Trophoblast cell (in vitro differentiated cells and primary cell): Measurements from ENCODE around the gene HRH3.
A peak's percentile ranks its signal among the peaks of the same experiment; 100 is the strongest.

Experiments
- DNase-seq, 2 donors: peaks; one replicate each; pipeline ENCODE4 v3.0.0-alpha.2; 2016
- H2AFZ ChIP-seq: 2 replicates; pipeline ENCODE4 v1.6.1; 2013; ENCODE audit warnings: low read length, moderate library complexity, mild to moderate bottlenecking; ENCODE audit not compliant: insufficient read depth, poor library complexity
- H2AK5ac ChIP-seq: 2 replicates; pipeline ENCODE4 v1.6.1; 2013; ENCODE audit warnings: mild to moderate bottlenecking, low read length
- H2BK120ac ChIP-seq: 2 replicates; pipeline ENCODE4 v1.6.1; 2013; ENCODE audit warnings: low read length, mild to moderate bottlenecking, moderate library complexity; ENCODE audit not compliant: insufficient read depth, poor library complexity
- H2BK12ac ChIP-seq: 2 replicates; pipeline ENCODE4 v1.6.1; 2013; ENCODE audit warnings: mild to moderate bottlenecking, low read length, moderate library complexity
- H2BK5ac ChIP-seq: 2 replicates; pipeline ENCODE4 v1.6.1; 2013; ENCODE audit warnings: low read length, low read depth, moderate library complexity, mild to moderate bottlenecking; ENCODE audit not compliant: poor library complexity
- H3K14ac ChIP-seq: 2 replicates; pipeline ENCODE4 v1.6.1; 2013; ENCODE audit warnings: mild to moderate bottlenecking, low read length
- H3K18ac ChIP-seq: 2 replicates; pipeline ENCODE4 v1.6.1; 2013; ENCODE audit warnings: mild to moderate bottlenecking, low read length
- H3K23ac ChIP-seq: 2 replicates; pipeline ENCODE4 v1.6.1; 2013; ENCODE audit warnings: low read length
- H3K27ac ChIP-seq: 2 replicates; pipeline ENCODE4 v1.5.1; 2013; ENCODE audit warnings: low read depth, mild to moderate bottlenecking, inconsistent platforms, low read length, moderate library complexity
- H3K27me3 ChIP-seq: 2 replicates; pipeline ENCODE4 v1.6.1; 2013; ENCODE audit warnings: inconsistent platforms, mild to moderate bottlenecking, low read length, moderate library complexity; ENCODE audit not compliant: insufficient read depth
- H3K36me3 ChIP-seq, 2 experiments: 1 replicate in 1 of 2; 2 replicates in 1 of 2; pipeline ENCODE4 v1.6.1; 2013; ENCODE audit warnings: low read length in 2 of 2, mild to moderate bottlenecking in 2 of 2, moderate library complexity in 1 of 2; ENCODE audit not compliant: insufficient read depth in 2 of 2, control insufficient read depth in 1 of 2
- H3K4ac ChIP-seq: 2 replicates; pipeline ENCODE4 v1.6.1; 2013; ENCODE audit warnings: low read depth, mild to moderate bottlenecking, low read length, moderate library complexity
- H3K4me1 ChIP-seq, 2 experiments: 1 replicate in 1 of 2; 2 replicates in 1 of 2; pipeline ENCODE4 v1.6.1; 2013; ENCODE audit warnings: low read length in 2 of 2, mild to moderate bottlenecking in 2 of 2, moderate library complexity in 1 of 2; ENCODE audit not compliant: insufficient read depth in 2 of 2, control insufficient read depth in 1 of 2
- H3K4me2 ChIP-seq: 2 replicates; pipeline ENCODE4 v1.6.1; 2013; ENCODE audit warnings: inconsistent platforms, mild to moderate bottlenecking, low read length, moderate library complexity
- H3K4me3 ChIP-seq: 2 replicates; pipeline ENCODE4 v1.5.1; 2013; ENCODE audit warnings: mild to moderate bottlenecking, low read depth, low read length, inconsistent platforms
- H3K79me1 ChIP-seq: one replicate; pipeline ENCODE4 v1.6.1; 2013; ENCODE audit warnings: low read length
- H3K79me2 ChIP-seq: 2 replicates; pipeline ENCODE4 v1.6.1; 2013; ENCODE audit warnings: low read length, mild to moderate bottlenecking; ENCODE audit not compliant: control insufficient read depth, insufficient read depth, poor library complexity
- H3K9ac ChIP-seq: 2 replicates; pipeline ENCODE4 v1.6.1; 2013; ENCODE audit warnings: mild to moderate bottlenecking, low read length
- H3K9me3 ChIP-seq: 2 replicates; pipeline ENCODE4 v1.6.1; 2013; ENCODE audit warnings: low read depth, mild to moderate bottlenecking, control low read depth, inconsistent platforms, low read length; ENCODE audit not compliant: insufficient read depth
- H4K12ac ChIP-seq: 2 replicates; pipeline ENCODE4 v1.6.1; 2013; ENCODE audit warnings: low read depth, mild to moderate bottlenecking, low read length, moderate library complexity
- H4K8ac ChIP-seq: 2 replicates; pipeline ENCODE4 v1.6.1; 2013; ENCODE audit warnings: low read depth, mild to moderate bottlenecking, low read length, moderate library complexity
- H4K91ac ChIP-seq: one replicate; pipeline ENCODE4 v1.6.1; 2013; ENCODE audit warnings: low read depth, mild to moderate bottlenecking, low read length, moderate library complexity
- WGBS: extraction: QIAGEN DNeasy Blood & Tissue Kit; methylation state at CpG from one replicate; pipeline ENCODE4 v1.1.7; 2013; ENCODE audit warnings: missing lambda C conversion rate; ENCODE audit not compliant: insufficient read length, insufficient coverage; ENCODE audit errors: extremely low coverage; 5-methylcytosine and 5-hydroxymethylcytosine counted together

Gene HRH3

DNA sequence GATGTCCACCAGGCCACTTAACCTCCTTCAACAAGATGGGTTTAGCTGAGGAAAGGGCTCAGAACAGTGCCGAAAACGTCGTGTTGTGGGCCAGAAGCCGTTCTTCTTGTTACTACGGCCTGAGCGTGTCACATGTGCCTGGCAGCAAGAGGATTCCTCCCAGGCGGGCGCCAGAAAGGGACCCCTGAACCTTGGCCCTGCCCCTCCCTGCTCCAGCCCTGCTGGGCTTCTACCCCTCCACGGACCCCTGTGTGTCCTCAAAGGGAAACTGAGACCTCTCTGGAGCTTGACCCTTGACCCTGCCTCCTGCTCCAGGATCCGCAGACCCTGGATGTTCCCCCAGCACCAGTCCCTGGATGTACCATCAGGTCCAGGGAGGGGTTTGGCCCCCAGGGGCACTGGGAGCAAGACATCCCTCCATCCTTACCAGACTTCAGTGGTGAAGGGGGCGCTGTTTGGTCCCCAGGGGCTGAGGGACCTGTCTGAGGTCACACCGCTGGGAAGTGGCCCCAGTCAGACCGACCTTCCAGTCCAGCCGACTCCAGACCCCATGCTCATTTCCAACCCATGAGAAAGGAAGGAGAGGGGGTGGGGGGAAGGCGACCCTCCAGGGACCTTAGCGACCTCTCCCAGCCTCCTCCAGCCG, 10.1 kb downstream of the HRH3 start:
- no CpG with 5 or more reads among the region's 17 CpGs for WGBS
- Histone ChIP-seq H3K4me3 (no peak overlapping the region), H4K91ac (no peak overlapping the region), H4K12ac (no peak overlapping the region), H2AK5ac (no peak overlapping the region), H4K8ac (no peak overlapping the region), H3K4ac (no peak overlapping the region), H2BK120ac (no peak overlapping the region), H3K4me2 (no peak overlapping the region), H3K4me1 (no peaks in the 10 kb centered on the region), H2BK12ac (no peak overlapping the region), H3K14ac (no peak overlapping the region), H3K79me1 (no peaks in the 10 kb centered on the region), H3K23ac (no peak overlapping the region), H3K18ac (no peak overlapping the region), H2AFZ (no peak overlapping the region), H3K27me3 (no peaks in the 10 kb centered on the region), H3K27ac (no peak overlapping the region), H2BK5ac (no peak overlapping the region), H3K36me3 (no peaks in the 10 kb centered on the region), H3K9ac (no peak overlapping the region), H3K9me3 (peaks cover 3% of the 10 kb centered on the region), H3K79me2 (no peaks in the 10 kb centered on the region)
- DNase-seq, result no peak

DNA sequence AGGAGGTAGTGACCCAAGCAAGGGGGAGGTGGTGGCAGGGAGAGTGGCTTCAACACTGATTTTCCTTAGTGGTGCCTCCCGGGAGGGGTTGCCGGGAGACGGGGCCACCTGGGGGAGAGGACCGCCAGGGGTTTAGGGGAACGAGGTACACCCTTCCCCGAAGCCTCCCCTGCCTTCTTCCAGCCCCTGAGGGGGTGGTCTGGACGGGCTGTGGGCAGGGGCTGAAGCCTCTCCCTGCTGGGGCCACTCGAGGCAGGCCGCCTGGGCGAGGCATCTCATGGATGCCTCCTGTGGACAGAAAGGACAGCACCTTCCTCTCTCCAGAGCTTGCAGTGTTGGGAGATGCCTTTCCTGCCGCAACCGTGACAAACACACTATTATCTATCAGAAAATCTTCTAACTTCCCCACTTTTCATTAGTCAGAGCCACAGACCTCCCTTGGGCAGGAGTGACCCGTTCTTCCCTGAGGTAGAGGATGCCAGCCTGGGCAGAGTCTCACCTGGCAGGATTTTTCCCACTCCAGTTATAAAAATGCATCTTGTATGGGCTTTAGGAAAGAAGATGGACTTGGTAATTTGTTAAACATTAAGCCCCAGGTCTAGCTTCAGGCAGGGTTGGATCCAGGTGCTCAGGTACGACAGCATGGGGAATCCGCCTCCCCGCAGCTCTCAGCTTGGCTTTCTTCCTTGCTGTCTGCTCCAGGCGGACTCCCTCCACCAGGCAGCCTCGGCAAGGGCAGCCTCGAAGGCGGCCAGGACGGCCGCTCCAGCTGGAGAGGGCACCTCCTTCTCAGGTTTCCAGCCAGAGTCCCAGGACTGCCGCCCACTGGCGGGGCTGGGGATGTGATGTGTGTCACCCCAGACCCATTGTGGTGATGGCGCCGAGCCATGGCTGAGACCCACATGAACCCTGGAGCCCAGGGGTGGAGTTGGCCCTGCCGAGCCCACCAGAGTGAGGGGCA, 11.0 kb downstream of the HRH3 start:
- Histone ChIP-seq H3K4ac (no peak overlapping the region), H3K4me3 (no peak overlapping the region), H3K14ac (no peak overlapping the region), H3K79me2 (no peaks in the 10 kb centered on the region), H3K27ac (no peak overlapping the region), H2AK5ac (no peak overlapping the region), H4K12ac (no peak overlapping the region), H3K4me1 (no peaks in the 10 kb centered on the region), H3K36me3 (no peaks in the 10 kb centered on the region), H3K18ac (no peak overlapping the region), H2BK12ac (no peak overlapping the region), H3K9ac (no peak overlapping the region), H3K23ac (no peak overlapping the region), H4K91ac (no peak overlapping the region), H3K4me2 (no peak overlapping the region), H2AFZ (no peak overlapping the region), H2BK120ac (no peak overlapping the region), H3K79me1 (no peaks in the 10 kb centered on the region), H3K27me3 (no peaks in the 10 kb centered on the region), H4K8ac (no peak overlapping the region), H2BK5ac (no peak overlapping the region), H3K9me3 (peaks cover 3% of the 10 kb centered on the region)
- DNase-seq, result peak; percentile 82 to 83
- no CpG with 5 or more reads among the region's 27 CpGs for WGBS

DNA sequence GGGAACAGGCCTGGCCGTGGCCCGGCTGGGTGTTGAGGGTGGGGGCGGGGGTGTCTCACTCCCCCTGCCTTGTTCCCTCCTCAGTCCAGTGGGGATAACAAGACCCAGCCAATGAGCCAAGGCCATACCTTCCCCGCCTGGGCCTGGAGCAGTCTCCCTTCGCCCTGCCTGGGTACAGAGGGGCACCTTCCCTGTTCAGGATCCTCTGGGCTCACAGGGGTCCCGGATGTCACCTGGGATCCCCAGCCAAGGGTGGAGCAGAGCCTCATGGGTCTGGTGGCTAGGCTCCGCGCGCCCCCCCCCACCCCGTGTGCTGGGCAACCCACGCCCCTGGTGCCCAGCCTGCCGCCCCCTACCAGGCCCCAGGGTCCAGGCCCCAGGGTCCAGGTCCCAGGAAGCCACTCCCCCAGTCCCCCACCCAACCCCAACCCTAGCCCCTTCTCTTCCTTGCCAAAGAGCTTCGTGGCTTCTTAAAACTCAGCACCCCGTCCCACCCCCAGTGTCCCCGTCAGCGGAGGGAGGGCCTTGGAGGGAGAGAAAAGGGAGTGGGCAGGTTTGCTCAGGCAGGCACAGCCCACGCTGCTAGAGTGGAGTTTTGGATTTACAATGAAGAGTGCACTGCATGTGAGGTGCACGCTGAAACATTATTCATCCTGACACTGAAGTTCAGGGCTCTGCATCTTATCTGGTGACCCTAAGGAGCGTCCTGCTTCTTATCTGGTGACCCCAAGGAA, 11.8 kb downstream of the HRH3 start:
- Histone ChIP-seq H3K27me3 (no peaks in the 10 kb centered on the region), H3K23ac (no peak overlapping the region), H2BK120ac (no peak overlapping the region), H2AFZ (no peak overlapping the region), H4K91ac (no peak overlapping the region), H2BK12ac (no peak overlapping the region), H3K36me3 (peaks cover 0 to 2% of the 10 kb centered on the region in 2 experiments), H3K27ac (no peak overlapping the region), H3K4me2 (no peak overlapping the region), H4K8ac (no peak overlapping the region), H3K4me3 (no peak overlapping the region), H3K9me3 (peaks cover 3% of the 10 kb centered on the region), H3K9ac (no peak overlapping the region), H3K4me1 (no peaks in the 10 kb centered on the region), H3K4ac (no peak overlapping the region), H3K79me1 (no peaks in the 10 kb centered on the region), H2AK5ac (no peak overlapping the region), H3K18ac (no peak overlapping the region), H3K79me2 (no peaks in the 10 kb centered on the region), H2BK5ac (no peak overlapping the region), H4K12ac (no peak overlapping the region), H3K14ac (no peak overlapping the region)
- WGBS, result no CpG with 5 or more reads among the region's 19 CpGs
- no peak for DNase-seq

DNA sequence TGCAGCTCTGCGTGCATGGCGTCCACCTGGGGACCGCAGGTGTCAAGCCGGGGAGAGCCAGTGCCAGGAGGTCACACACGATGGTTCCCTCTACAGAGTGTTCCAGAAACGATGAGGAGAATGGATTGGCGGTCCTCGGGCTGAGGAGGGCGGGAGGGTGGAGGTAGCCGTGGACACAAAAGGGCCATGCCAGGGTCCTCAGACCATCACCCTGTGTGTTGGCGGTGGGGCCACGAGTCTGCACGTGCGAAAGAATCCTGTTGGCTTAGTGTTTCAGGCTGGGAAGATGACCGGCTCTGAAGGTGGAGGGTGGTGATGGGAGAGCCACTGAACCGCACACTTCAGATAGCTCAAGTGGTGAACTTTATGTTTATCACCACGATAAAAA, 13.7 kb downstream of the HRH3 start:
- no peak overlapping the region for H2BK12ac ChIP-seq
- no peak overlapping the region for H2BK120ac ChIP-seq
- H3K79me1 ChIP-seq, result no peaks in the 10 kb centered on the region
- H3K27ac ChIP-seq, result no peak overlapping the region
- H2BK5ac ChIP-seq, result no peak overlapping the region
- no peaks in the 10 kb centered on the region for H3K4me1 ChIP-seq
- H3K14ac ChIP-seq, result no peak overlapping the region
- peaks cover 13 to 14% of the 10 kb centered on the region in 2 experiments for H3K36me3 ChIP-seq
- no peak overlapping the region for H3K9ac ChIP-seq
- no peak overlapping the region for H4K91ac ChIP-seq
- no peak overlapping the region for H2AK5ac ChIP-seq
- H3K4ac ChIP-seq, result no peak overlapping the region
- no peaks in the 10 kb centered on the region for H3K27me3 ChIP-seq
- no peak overlapping the region for H3K23ac ChIP-seq
- no peaks in the 10 kb centered on the region for H3K79me2 ChIP-seq
- H2AFZ ChIP-seq, result no peak overlapping the region
- H3K9me3 ChIP-seq, result peaks cover 3% of the 10 kb centered on the region
- DNase-seq, result no peak
- no CpG with 5 or more reads among the region's 17 CpGs for WGBS
- H3K4me2 ChIP-seq, result no peak overlapping the region
- H3K18ac ChIP-seq, result no peak overlapping the region
- H3K4me3 ChIP-seq, result no peak overlapping the region
- no peak overlapping the region for H4K8ac ChIP-seq
- H4K12ac ChIP-seq, result no peak overlapping the region
